Ovary (tissue), 3 donors: ENCODE results near the gene ZNF134.

Source experiments
- CTCF ChIP-seq, 3 donors: fragments of 450-650 bp in 2 of 3; fragments of 200-600 bp in 1 of 3; IDR thresholded peaks; one replicate each; pipeline versions ENCODE4 v1.5.1 to v1.8.0; 2016 to 2022; ENCODE audit warnings: antibody characterized with exemption in 3 of 3, mild to moderate bottlenecking in 1 of 3
- POLR2A ChIP-seq: fragments of 450-650 bp; IDR thresholded peaks from one replicate; pipeline ENCODE4 v1.6.1; 2017; ENCODE audit warnings: antibody characterized with exemption, mild to moderate bottlenecking, moderate library complexity
- donor health status: DM: no; HTN: no; CAD: no.

GRCh38 chr19:57633832-57634131, 19.7 kb downstream of the ZNF134 start:
- TF ChIP-seq POLR2A (no peak), CTCF (IDR thresholded peaks at IDR 0.05) (no peak)
